Astrocyte of the spinal cord (primary cell): Measurements from ENCODE around the gene DUSP23.
A peak's percentile ranks its signal among the peaks of the same experiment; 100 is the strongest.

Experiments used
- DNase-seq: peaks from one replicate; pipeline ENCODE4 v3.0.0; 2011; ENCODE audit warnings: low read depth, low spot score
- H3K4me3 ChIP-seq: 2 replicates; pipeline ENCODE4 v1.5.1; 2011; ENCODE audit warnings: low read depth, mild to moderate bottlenecking, low read length, moderate library complexity
- CTCF ChIP-seq: IDR thresholded peaks from 2 replicates; pipeline ENCODE4 v1.5.1; 2012; ENCODE audit warnings: low read depth, mild to moderate bottlenecking, low read length, inconsistent platforms
- in situ Hi-C: cut with HindIII; loops from 2 replicates; pipeline ENCODE4 v1.10.0; 2017; ENCODE audit warnings: low sequenced_read_pairs

DUSP23 gene

GRCh38 chr1:159780583-159781582, at the start of gene DUSP23:
Gene DUSP23 (plus strand): TSS chr1:159780962. CDS start chr1:159781101, 139 bp downstream.
- in situ Hi-C loops, result loop anchor here (25.0 kb wide), 1 partner anchor 106 kb away; no protein-coding TSS in a partner anchor
- peak; percentile 92 for TF ChIP-seq CTCF

GRCh38 chr1:159737238-159737916, 43.4 kb upstream of the DUSP23 start:
- DNase-seq, result no peak
- no peak overlapping the region for H3K4me3 ChIP-seq
- no peak for TF ChIP-seq CTCF
- in situ Hi-C loops, result no loop called here

More at GRCh38 chr1:159780583-159781582, at the start of gene DUSP23:
- peak; percentile 99 for DNase-seq
- H3K4me3 ChIP-seq, result peak within 1 kb of the TSS; percentile 59

- H3K4me3 ChIP-seq, result no peak overlapping the region
- no peak for TF ChIP-seq CTCF
- in situ Hi-C loops, result no loop called here
- no peak for DNase-seq
Measured at GRCh38 chr1:159743651-159744410, 36.9 kb upstream of the DUSP23 start.

GRCh38 chr1:159746666-159747065, 34.1 kb upstream of the DUSP23 start:
- in situ Hi-C loops, result no loop called here
- peak; percentile 16 for DNase-seq
- no peak for TF ChIP-seq CTCF
- H3K4me3 ChIP-seq, result no peak overlapping the region

- in situ Hi-C loops, result no loop called here
- H3K4me3 ChIP-seq, result no peak overlapping the region
- no peak for TF ChIP-seq CTCF
- DNase-seq, result no peak
Measured at GRCh38 chr1:159748370-159748769, 32.4 kb upstream of the DUSP23 start.

GRCh38 chr1:159749630-159750029, 31.1 kb upstream of the DUSP23 start:
- no peak overlapping the region for H3K4me3 ChIP-seq
- TF ChIP-seq CTCF, result no peak
- in situ Hi-C loops, result no loop called here

More at GRCh38 chr1:159749630-159750029, 31.1 kb upstream of the DUSP23 start:
- no peak for DNase-seq
